OCI-LY1 (cell line): Measurements from ENCODE around the gene NSMCE4A.

Experiments used
- EZH2 ChIP-seq: fragments of 200-600 bp; sonication (generic), shearing (Covaris generic); IDR thresholded peaks from 2 replicates; pipeline ENCODE4 v1.8.0; 2017; ENCODE audit warnings: borderline replicate concordance, mixed run types, mild to moderate bottlenecking, antibody characterized with exemption, low read length, moderate library complexity, mixed read lengths
- TF ChIP-seq, protein P1 (sequence below): fragments of 200-600 bp; sonication (generic), shearing (Covaris generic); IDR thresholded peaks from 2 replicates; pipeline ENCODE4 v1.5.1; 2017; ENCODE audit warnings: mild to moderate bottlenecking, antibody characterized with exemption, low read length, moderate library complexity, mixed read lengths

GRCh38 chr10:121935702-121936101 is 39.3 kb downstream of the NSMCE4A start:
- TF ChIP-seq, protein P1, sequence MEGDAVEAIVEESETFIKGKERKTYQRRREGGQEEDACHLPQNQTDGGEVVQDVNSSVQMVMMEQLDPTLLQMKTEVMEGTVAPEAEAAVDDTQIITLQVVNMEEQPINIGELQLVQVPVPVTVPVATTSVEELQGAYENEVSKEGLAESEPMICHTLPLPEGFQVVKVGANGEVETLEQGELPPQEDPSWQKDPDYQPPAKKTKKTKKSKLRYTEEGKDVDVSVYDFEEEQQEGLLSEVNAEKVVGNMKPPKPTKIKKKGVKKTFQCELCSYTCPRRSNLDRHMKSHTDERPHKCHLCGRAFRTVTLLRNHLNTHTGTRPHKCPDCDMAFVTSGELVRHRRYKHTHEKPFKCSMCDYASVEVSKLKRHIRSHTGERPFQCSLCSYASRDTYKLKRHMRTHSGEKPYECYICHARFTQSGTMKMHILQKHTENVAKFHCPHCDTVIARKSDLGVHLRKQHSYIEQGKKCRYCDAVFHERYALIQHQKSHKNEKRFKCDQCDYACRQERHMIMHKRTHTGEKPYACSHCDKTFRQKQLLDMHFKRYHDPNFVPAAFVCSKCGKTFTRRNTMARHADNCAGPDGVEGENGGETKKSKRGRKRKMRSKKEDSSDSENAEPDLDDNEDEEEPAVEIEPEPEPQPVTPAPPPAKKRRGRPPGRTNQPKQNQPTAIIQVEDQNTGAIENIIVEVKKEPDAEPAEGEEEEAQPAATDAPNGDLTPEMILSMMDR: no peak
- no peak for TF ChIP-seq EZH2
